SKM-1 treated with dmso at 0.1 percent for 144 hours (cell line): ENCODE results near the gene FHIT.

ENCODE experiments used
- DNase-seq: peaks from one replicate; lab custom pipeline; 2025; ENCODE audit not compliant: unreplicated experiment; lab: John Stamatoyannopoulos, UW

FHIT gene

GRCh38 chr3:59764171-59764570 lies 1487.1 kb downstream of the FHIT start:
- no peak for DNase-seq

- no peak for DNase-seq
These were observed 1488.3 kb downstream of the FHIT start for GRCh38 chr3:59762941-59763340.

GRCh38 chr3:59759298-59760031 lies 1491.8 kb downstream of the FHIT start:
- no peak for DNase-seq

GRCh38 chr3:59758672-59759071 lies 1492.6 kb downstream of the FHIT start:
- DNase-seq = no peak

GRCh38 chr3:59756934-59757333 lies 1494.3 kb downstream of the FHIT start:
- no peak for DNase-seq

- DNase-seq = no peak
These were observed 1496.7 kb downstream of the FHIT start for GRCh38 chr3:59754456-59755129.

GRCh38 chr3:59753808-59754450 lies 1497.3 kb downstream of the FHIT start:
- DNase-seq = no peak

GRCh38 chr3:59752925-59753324 lies 1498.3 kb downstream of the FHIT start:
- DNase-seq = no peak

GRCh38 chr3:59751606-59752005 lies 1499.6 kb downstream of the FHIT start:
- DNase-seq = no peak

GRCh38 chr3:59750391-59750790 lies 1500.9 kb downstream of the FHIT start:
- DNase-seq = no peak

- DNase-seq = peak; percentile 47
These were observed 1502.0 kb downstream of the FHIT start for GRCh38 chr3:59749291-59749690.

GRCh38 chr3:59746585-59746984 lies 1504.7 kb downstream of the FHIT start:
- no peak for DNase-seq

- no peak for DNase-seq
These were observed 1514.0 kb downstream of the FHIT start for GRCh38 chr3:59737241-59737640.

- no peak for DNase-seq
These were observed 1517.2 kb downstream of the FHIT start for GRCh38 chr3:59734061-59734460.

GRCh38 chr3:59733041-59733809 lies 1518.0 kb downstream of the FHIT start:
- DNase-seq = no peak

GRCh38 chr3:59731943-59732342 lies 1519.3 kb downstream of the FHIT start:
- DNase-seq = no peak

GRCh38 chr3:59730591-59730990 lies 1520.7 kb downstream of the FHIT start:
- no peak for DNase-seq

- DNase-seq = no peak
These were observed 1522.7 kb downstream of the FHIT start for GRCh38 chr3:59728587-59728908.

GRCh38 chr3:59727902-59728586 lies 1523.2 kb downstream of the FHIT start:
- DNase-seq = no peak

- no peak for DNase-seq
These were observed 1525.0 kb downstream of the FHIT start for GRCh38 chr3:59726279-59726678.

- DNase-seq = no peak
These were observed 1533.5 kb downstream of the FHIT start for GRCh38 chr3:59717679-59718205.
